ENCODE measurements around the gene BAG5. TPM values are rescaled to one million over a fixed set of nuclear protein-coding genes. Genes with fewer than 3 reads are reported as not detected.
"Not testable (repeated sequence)": the region's sequence is repeated elsewhere in the genome, so short reads cannot be mapped to it uniquely, and the experiment has no call there.

Gene BAG5
- total and polyA plus RNA-seq, 7 experiments from 2014 or later = 29.9 to 51.7 (median 36.8) TPM

DNA sequence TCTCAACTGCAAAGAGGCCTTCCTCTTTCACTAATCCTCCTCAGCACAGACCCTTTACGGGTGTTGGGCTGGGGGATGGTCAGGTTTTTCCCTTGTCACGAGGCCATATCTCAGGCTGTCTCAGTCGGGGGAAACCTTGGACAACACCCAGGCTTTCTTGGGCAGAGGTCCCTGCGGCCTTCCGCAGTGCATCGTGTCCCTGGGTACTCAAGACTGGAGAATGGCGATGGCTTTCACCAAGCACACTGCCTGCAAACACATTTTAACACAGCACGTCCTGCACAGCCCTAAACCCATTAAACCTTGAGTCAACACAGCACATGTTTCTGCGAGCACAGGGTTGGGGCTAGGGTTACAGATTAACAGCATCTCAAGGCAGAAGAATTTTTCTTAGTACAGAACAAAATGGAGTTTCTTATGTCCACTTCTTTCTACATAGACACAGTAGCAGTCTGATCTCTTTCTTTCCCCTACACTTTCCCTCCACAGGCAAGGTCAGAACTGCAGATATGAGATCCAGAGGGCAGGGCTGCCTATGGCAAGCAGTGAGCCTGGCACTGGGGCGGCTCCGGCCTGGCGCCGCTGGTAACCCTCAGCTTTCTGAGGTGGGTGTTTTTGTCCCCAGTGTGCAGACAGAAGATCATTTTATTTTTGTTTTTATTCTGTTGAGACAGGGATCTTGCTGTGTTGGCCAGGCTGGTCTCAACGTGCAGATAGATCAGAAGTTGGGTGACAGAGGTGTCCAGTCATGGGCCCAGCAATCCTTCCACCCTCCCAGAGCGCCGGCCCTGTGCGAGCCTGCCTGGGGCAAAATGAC, 36.8 kb downstream of the BAG5 start:
- DNase-seq; ATAC-seq; H3K36me3 Mint-ChIP-seq; H3K36me3 ChIP-seq (ENCODE audit: control insufficient read depth in 2 of 3, insufficient read depth in 3 of 3, low read length in 3 of 3); H3K27ac ChIP-seq (ENCODE audit: low read depth, low read length); H3K9me3 Mint-ChIP-seq; H3K27me3 ChIP-seq (ENCODE audit: control insufficient read depth in 2 of 2, insufficient read depth in 2 of 2, low read length in 2 of 2); CTCF ChIA-PET; POLR2A ChIA-PET; H3K9me3 ChIP-seq (ENCODE audit: control insufficient read depth in 2 of 3, low read length in 3 of 3); H3K4me3 ChIP-seq (ENCODE audit: low read length): not testable (repeated sequence)
- peaks cover 19 to 24% of the 10 kb centered on the region in 2 donors for H3K4me1 ChIP-seq (ENCODE audit: control insufficient read depth in 2 of 2, insufficient read depth in 2 of 2, low read length in 2 of 2)
- H3K4me1 Mint-ChIP-seq = peaks cover 27 to 33% (median 30%) of the 10 kb centered on the region in 7 donors
- H3K4me3 Mint-ChIP-seq = peak overlapping the region in 2 of 10 donors; percentile 8 to 34
- peak overlapping the region in 4 of 9 donors; percentile 31 to 72 (median 48) for H3K27ac Mint-ChIP-seq
- H3K27me3 Mint-ChIP-seq = peaks cover 0 to 27% (median 3%) of the 10 kb centered on the region in 5 donors
- intact Hi-C loops (cut with micrococcal nuclease) = loop anchor here in 1 of 2 donors (5.0 kb wide), 1 partner anchor 397 kb away; a partner anchor contains a TSS

DNA sequence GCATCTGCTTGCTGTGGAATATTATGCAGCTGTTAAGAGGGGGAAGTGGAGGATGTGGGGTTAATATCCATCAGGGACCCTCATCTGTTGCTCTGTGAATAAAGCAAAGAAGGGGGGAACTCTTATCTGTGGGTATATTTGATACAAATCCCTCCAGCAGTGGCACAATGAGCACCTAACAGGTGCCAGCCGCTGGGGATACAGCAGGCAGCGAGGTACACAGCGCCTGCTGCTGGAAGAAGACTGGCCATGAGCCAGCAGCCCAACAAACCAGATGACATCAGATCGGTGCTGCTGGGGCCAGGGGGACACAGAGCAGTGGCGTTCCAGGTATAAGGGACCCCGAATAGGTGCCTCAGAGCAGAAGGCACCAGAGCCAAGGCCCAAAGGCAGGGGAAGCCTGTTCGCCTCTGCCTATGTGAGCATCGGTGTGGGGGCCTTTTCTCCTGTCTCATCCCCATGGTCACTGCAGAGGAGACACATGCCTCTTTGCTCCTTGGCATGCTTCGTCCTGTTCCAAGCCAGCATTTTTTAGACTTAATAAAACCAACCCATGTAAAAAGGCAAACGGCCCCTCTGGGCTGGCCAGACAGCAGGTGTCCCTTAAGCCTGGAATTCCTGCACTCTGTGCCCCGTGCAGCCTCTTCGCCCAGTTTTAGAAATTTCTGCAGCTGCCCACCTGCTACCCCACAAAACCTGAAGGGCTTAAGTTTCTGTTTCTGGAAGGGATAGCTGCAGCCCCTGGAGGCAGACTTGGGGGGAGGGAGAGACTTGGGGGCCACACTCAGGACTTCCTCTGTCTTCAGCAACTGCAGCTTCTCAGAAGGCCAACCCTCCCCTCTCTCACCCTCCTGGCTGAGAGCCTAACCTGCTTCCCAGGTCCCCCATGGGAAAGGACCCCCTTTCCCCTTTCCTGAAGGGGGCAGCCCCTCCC, 38.2 kb downstream of the BAG5 start:
- ChIA-PET CTCF (no interaction called here), POLR2A (interaction anchor here (0.7 to 0.9 kb wide), 2 partner anchors 10 to 26 kb away, joined by 3 read pairs; no protein-coding TSS in a partner anchor)
- Histone ChIP-seq H3K27me3 (ENCODE audit: control insufficient read depth in 2 of 2, insufficient read depth in 2 of 2, low read length in 2 of 2) (no peaks in the 10 kb centered on the region), H3K9me3 (ENCODE audit: control insufficient read depth in 2 of 3, low read length in 3 of 3) (no peaks in the 10 kb centered on the region), H3K4me3 (ENCODE audit: low read length) (no peak overlapping the region), H3K4me1 (ENCODE audit: control insufficient read depth in 2 of 2, insufficient read depth in 2 of 2, low read length in 2 of 2) (peaks cover 9 to 19% of the 10 kb centered on the region in 2 donors), H3K36me3 (ENCODE audit: control insufficient read depth in 2 of 3, insufficient read depth in 3 of 3, low read length in 3 of 3) (no peaks in the 10 kb centered on the region), H3K27ac (ENCODE audit: low read depth, low read length) (no peak overlapping the region)
- Mint-ChIP-seq H3K36me3 (no peaks in the 10 kb centered on the region), H3K27ac (no peak overlapping the region), H3K9me3 (no peaks in the 10 kb centered on the region), H3K4me1 (peaks cover 14 to 25% (median 22%) of the 10 kb centered on the region in 7 donors), H3K4me3 (peak overlapping the region in 6 of 10 donors; percentile 29 to 60 (median 45)), H3K27me3 (peaks cover 0 to 31% (median 6%) of the 10 kb centered on the region in 5 donors)
- intact Hi-C loops (cut with micrococcal nuclease) = loop anchor here in 1 of 2 donors (5.0 kb wide), 1 partner anchor 193 kb away; the partner anchor contains the start of genes XRCC3 and ZFYVE21
- ATAC-seq (no peak), DNase-seq (no peak)

DNA sequence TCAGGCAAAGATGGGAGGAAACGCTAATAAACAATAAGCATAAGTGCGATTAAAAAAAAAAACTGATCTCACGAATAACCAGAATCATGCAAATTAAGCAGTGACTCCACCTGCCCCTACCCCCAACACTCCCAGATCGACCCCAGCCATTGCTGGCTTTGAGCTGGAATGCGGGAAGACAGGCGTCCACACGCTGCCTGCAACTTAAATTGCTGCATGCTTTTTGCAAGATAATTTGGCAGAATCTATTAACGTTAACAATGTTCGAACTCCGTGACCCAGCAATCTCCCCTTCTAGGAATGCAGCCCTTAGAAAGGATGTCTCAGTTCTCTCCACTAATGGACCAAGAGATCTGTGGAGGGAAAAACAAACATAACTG, 38.9 kb downstream of the BAG5 start:
- Mint-ChIP-seq H3K4me1 (peaks cover 13 to 27% (median 24%) of the 10 kb centered on the region in 7 donors), H3K27me3 (peaks cover 0 to 34% (median 6%) of the 10 kb centered on the region in 5 donors), H3K4me3 (peak overlapping the region in 8 of 10 donors; percentile 28 to 64 (median 45)), H3K27ac (peak overlapping the region in 2 of 9 donors; percentile 9 to 29), H3K9me3 (no peaks in the 10 kb centered on the region), H3K36me3 (no peaks in the 10 kb centered on the region)
- Histone ChIP-seq H3K4me1 (ENCODE audit: control insufficient read depth in 2 of 2, insufficient read depth in 2 of 2, low read length in 2 of 2) (peaks cover 13 to 24% of the 10 kb centered on the region in 2 donors), H3K36me3 (ENCODE audit: control insufficient read depth in 2 of 3, insufficient read depth in 3 of 3, low read length in 3 of 3) (no peaks in the 10 kb centered on the region), H3K27me3 (ENCODE audit: control insufficient read depth in 2 of 2, insufficient read depth in 2 of 2, low read length in 2 of 2) (no peaks in the 10 kb centered on the region), H3K9me3 (ENCODE audit: control insufficient read depth in 2 of 3, low read length in 3 of 3) (no peaks in the 10 kb centered on the region), H3K27ac (ENCODE audit: low read depth, low read length) (no peak overlapping the region), H3K4me3 (ENCODE audit: low read length) (no peak overlapping the region)
- intact Hi-C loops (cut with micrococcal nuclease) = loop anchor here in 1 of 2 donors (5.0 kb wide), 1 partner anchor 194 kb away; the partner anchor contains the start of genes XRCC3 and ZFYVE21
- ATAC-seq (no peak), DNase-seq (no peak)
- CTCF ChIA-PET = no interaction called here
- POLR2A ChIA-PET = interaction anchor here (0.7 to 0.9 kb wide), 2 partner anchors 10 to 27 kb away, joined by 3 read pairs; no protein-coding TSS in a partner anchor

DNA sequence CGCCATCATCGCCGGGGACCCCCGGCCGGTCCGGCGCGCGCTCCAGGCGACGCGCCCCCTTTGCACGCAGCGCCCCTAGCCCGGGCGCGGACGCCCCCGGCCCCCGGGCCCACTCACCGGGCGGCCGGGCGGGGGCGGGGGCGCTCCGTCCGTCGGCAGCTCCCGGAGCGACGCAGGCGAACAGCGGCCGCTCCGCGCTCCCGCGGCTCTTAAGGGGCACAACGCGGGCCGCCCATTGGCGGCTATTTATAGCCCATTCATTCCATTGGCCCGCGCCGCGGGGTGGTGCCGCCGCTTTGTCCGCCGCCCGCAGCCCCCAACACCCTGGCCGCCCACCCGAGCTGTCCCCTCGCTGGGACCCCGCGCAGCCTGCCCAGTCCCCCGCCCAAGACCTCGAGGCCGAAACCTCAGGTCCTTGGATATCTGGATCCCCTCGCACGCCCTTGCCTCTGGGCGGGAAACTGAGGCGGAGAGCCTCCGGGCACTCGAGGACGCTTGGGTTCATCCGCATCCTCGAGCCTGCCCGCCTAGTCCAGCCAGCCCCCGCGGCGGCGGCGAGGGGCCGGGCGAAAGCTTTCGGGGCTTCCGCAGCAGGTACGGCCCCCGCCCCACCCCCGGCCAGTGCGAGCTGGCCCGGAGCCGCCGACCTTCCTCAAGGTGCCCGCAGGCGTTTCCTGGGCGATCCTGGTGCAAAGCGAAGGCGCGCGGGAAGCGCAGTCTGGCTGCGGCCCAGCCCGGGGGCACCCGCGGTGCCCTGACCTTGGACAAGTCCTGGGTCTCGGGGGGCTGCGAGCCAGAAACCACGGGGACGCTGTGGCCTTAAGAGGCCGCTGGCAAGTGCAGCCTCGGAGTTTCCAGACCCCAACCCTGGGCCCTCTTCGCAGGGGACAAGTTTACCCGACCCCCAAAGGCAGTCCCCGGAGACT, 39.5 kb downstream of the BAG5 start, which contains the start of gene CKB:
CKB (minus strand) TSS at position 182 of the 926 bp plus-strand sequence. CDS start 337 bp downstream, outside the sequence.
- peaks cover 7 to 18% of the 10 kb centered on the region in 2 donors for H3K4me1 ChIP-seq (ENCODE audit: control insufficient read depth in 2 of 2, insufficient read depth in 2 of 2, low read length in 2 of 2)

DNA sequence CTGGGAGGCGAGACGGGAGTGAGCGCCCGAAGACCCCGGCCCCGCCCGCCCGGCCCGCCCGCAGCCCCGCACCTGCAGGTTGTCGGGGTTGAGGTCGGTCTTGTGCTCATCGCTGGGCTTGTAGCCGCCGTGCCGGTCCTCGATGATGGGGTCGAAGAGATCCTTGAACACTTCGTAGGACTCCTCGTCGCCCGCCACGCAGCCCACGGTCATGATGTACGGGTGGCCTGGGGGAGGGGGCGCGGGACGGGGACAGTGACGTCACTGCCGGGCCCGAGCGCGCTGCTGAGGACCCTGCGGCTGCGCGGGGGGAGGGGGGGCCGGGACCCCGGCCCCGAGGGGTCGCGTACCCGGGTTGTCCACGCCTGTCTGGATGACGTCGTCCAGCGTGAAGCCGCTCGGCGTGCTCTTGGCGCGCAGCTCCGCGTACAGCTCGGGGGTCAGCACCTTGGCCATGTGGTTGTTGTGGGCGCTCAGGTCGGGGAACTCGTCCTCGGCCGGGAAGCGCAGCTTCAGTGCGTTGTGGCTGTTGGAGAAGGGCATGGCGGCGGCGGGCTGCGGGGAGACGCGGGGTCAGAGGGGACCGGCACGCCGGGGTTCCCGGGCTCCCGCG, 40.4 kb downstream of the BAG5 start:
- peak overlapping the region; percentile 40 to 75 (median 54) for H3K4me3 Mint-ChIP-seq
- Histone ChIP-seq H3K4me1 (ENCODE audit: control insufficient read depth in 2 of 2, insufficient read depth in 2 of 2, low read length in 2 of 2) (peaks cover 7 to 15% of the 10 kb centered on the region in 2 donors), H3K9me3 (ENCODE audit: control insufficient read depth in 2 of 3, low read length in 3 of 3) (no peaks in the 10 kb centered on the region), H3K36me3 (ENCODE audit: control insufficient read depth in 2 of 3, insufficient read depth in 3 of 3, low read length in 3 of 3) (no peaks in the 10 kb centered on the region), H3K4me3 (ENCODE audit: low read length) (peak overlapping the region; percentile 54), H3K27ac (ENCODE audit: low read depth, low read length) (peak overlapping the region; percentile 6), H3K27me3 (ENCODE audit: control insufficient read depth in 2 of 2, insufficient read depth in 2 of 2, low read length in 2 of 2) (no peaks in the 10 kb centered on the region)
- H3K9me3 Mint-ChIP-seq = no peaks in the 10 kb centered on the region
- ChIA-PET CTCF (no interaction called here), POLR2A (interaction anchor here (1.1 kb wide), 1 partner anchor 40 kb away, joined by 4 read pairs; the partner anchor contains the start of gene BAG5)
- DNase-seq (peak in 2 of 9 donors; percentile 16 to 25), ATAC-seq (no peak)
- no peaks in the 10 kb centered on the region for H3K36me3 Mint-ChIP-seq
- no peak overlapping the region for H3K27ac Mint-ChIP-seq
- peaks cover 0 to 34% (median 6%) of the 10 kb centered on the region in 5 donors for H3K27me3 Mint-ChIP-seq
- intact Hi-C loops (cut with micrococcal nuclease) = loop anchor here (1.0 to 5.0 kb wide), 4 partner anchors 7 to 195 kb away; partner anchors contain the start of genes TRMT61A (in 2 of the 2), XRCC3 (in 2 of the 2), ZFYVE21 (in 2 of the 2) and BAG5 (in 1 of the 2)
- H3K4me1 Mint-ChIP-seq = peaks cover under 1 to 24% (median 14%) of the 10 kb centered on the region in 7 donors

More for the DNA sequence above, 39.5 kb downstream of the BAG5 start, which contains the start of gene CKB:
- no peaks in the 10 kb centered on the region for H3K36me3 ChIP-seq (ENCODE audit: control insufficient read depth in 2 of 3, insufficient read depth in 3 of 3, low read length in 3 of 3)
- H3K4me1 Mint-ChIP-seq = peaks cover 8 to 27% (median 20%) of the 10 kb centered on the region in 7 donors
- ChIA-PET CTCF (no interaction called here), POLR2A (interaction anchor here (0.7 to 1.1 kb wide), 3 partner anchors 11 to 39 kb away, joined by 3 to 4 read pairs (median 3); partner anchors contain the start of gene BAG5)
- H3K9me3 ChIP-seq (ENCODE audit: control insufficient read depth in 2 of 3, low read length in 3 of 3) = no peaks in the 10 kb centered on the region
- H3K9me3 Mint-ChIP-seq = no peaks in the 10 kb centered on the region
- peaks cover 0 to 34% (median 6%) of the 10 kb centered on the region in 5 donors for H3K27me3 Mint-ChIP-seq
- no peaks in the 10 kb centered on the region for H3K36me3 Mint-ChIP-seq
- H3K27me3 ChIP-seq (ENCODE audit: control insufficient read depth in 2 of 2, insufficient read depth in 2 of 2, low read length in 2 of 2) = no peaks in the 10 kb centered on the region
- H3K4me3 Mint-ChIP-seq = peak within 1 kb of the TSS; percentile 40 to 75 (median 54)
- peak within 1 kb of the TSS; percentile 6 for H3K27ac ChIP-seq (ENCODE audit: low read depth, low read length)
- DNase-seq (peak in 1 of 9 donors; percentile 51), ATAC-seq (no peak)
- H3K4me3 ChIP-seq (ENCODE audit: low read length) = peak within 1 kb of the TSS; percentile 54
- peak within 1 kb of the TSS in 2 of 9 donors; percentile 9 to 29 for H3K27ac Mint-ChIP-seq
- intact Hi-C loops (cut with micrococcal nuclease) = loop anchor here in 1 of 2 donors (5.0 kb wide), 1 partner anchor 194 kb away; the partner anchor contains the start of genes XRCC3 and ZFYVE21
